ENCODE data around the gene PRICKLE3. TPM values are rescaled to one million over a fixed set of nuclear protein-coding genes. Genes with fewer than 3 reads are reported as not detected.

PRICKLE3 gene
- polyA plus RNA-seq, 2 of the 4 experiments (the other 2 are of a cell fraction), result 7.9 to 14.0 TPM

GRCh38 chrX:49197543-49198087, 11.4 kb upstream of the PRICKLE3 start:
- Histone ChIP-seq H3K4me3 (no peak overlapping the region), H3K9me3 (no peaks in the 10 kb centered on the region), H3K4me2 (no peak overlapping the region), H3K4me1 (peaks cover 9% of the 10 kb centered on the region; the same call in 1 of the 3 replicates), H3K27ac (no peak overlapping the region)
- no peak for TF ChIP-seq RNF2 (IDR thresholded peaks at IDR 0.05; ENCODE audit: borderline replicate concordance, low read depth)
- ATAC-seq (no peak), FAIRE-seq (no peak), DNase-seq (ENCODE audit: low read depth in 1 of 2, low spot score in 1 of 2) (no peak)
- CTCF ChIA-PET, result no interaction called here
- POLR2A ChIA-PET, result no interaction called here
- 56% methylated on average over 5 of the region's 13 CpGs for WGBS (ENCODE audit: missing lambda C conversion rate)

DNA sequence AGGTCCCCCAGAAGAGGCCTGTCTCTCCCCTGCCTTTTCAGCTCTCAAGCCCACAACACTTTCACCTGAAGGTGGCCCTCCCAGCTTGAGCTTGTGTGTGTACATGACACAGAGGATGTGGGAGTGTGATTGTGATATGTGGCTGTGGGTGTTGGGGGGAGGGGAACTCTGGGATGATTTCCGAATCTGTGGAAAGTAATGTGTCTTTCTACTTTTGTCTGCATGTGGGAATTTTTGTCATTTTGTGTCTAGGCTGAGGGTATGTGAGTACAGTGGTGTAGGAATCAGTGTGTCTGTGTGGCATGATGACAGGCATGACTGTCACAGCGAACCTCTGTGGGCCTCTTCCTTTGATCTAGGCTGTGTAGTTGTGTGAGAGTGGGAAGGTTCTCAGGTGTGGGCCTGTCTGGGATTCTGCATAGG, 7.4 kb upstream of the PRICKLE3 start:
- peaks cover 14% of the 10 kb centered on the region; the same call in 2 of the 3 replicates for H3K4me1 ChIP-seq
- no peak overlapping the region for H3K4me2 ChIP-seq
- no peak overlapping the region for H3K4me3 ChIP-seq
- H3K27ac ChIP-seq, result no peak overlapping the region
- WGBS (ENCODE audit: missing lambda C conversion rate), result 71% methylated on average over 2 of the region's 2 CpGs
- TF ChIP-seq BHLHE40 (IDR thresholded peaks at IDR 0.05; ENCODE audit: low read depth, low read length) (no peak), CHD2 (IDR thresholded peaks at IDR 0.05; ENCODE audit: low read length, partially characterized antibody) (no peak), RNF2 (IDR thresholded peaks at IDR 0.05; ENCODE audit: borderline replicate concordance, low read depth) (no peak), SMC3 (IDR thresholded peaks at IDR 0.05) (no peak), JUNB (IDR thresholded peaks at IDR 0.05) (no peak), POLR2A (IDR thresholded peaks at IDR 0.05; ENCODE audit: low read length) (no peak), ZSCAN20 (CRISPR knock-in tag; IDR thresholded peaks at IDR 0.05) (no peak)
- H3K9me3 ChIP-seq, result no peaks in the 10 kb centered on the region
- ChIA-PET CTCF (interaction anchor here (0.8 to 1.8 kb wide), 17 partner anchors 8 to 563 kb away, joined by 3 to 8 read pairs (median 4); partner anchors contain the start of gene PLP2), POLR2A (no interaction called here)
- DNase-seq (ENCODE audit: low read depth in 1 of 2, low spot score in 1 of 2) (no peak), FAIRE-seq (no peak), ATAC-seq (no peak)

DNA sequence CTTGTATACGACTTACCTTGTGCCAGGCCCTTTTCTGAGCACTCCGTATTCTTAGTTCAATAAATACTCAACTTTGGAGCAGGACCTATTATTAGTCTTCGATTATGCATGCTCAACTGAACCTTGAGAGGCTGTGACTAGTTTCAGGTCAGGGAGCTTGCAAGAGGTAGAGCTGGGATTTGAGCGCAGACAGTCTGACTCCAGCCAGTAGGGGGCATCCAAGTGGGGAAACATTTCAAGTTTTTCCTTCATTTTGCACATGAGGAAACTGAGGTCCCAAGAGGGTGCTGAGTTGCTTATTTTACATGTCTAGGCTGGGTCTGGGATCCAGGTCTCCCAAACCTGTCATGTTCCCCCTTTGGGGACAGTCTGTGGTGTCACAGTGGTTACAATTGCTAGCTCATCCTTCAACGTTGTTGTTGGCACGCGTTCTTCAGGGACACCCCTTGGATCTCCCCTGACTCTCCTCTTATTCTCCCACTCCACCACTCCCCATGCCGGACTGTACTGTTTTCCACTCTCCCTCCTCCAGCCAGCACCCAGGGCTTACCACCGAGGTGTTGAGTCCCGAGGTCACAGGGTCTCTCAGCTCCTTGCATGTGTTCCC, 6.7 kb upstream of the PRICKLE3 start:
- ChIA-PET CTCF (interaction anchor here (0.8 to 1.8 kb wide), 25 partner anchors 9 to 648 kb away, joined by 3 to 8 read pairs (median 4); partner anchors contain the start of gene PLP2), POLR2A (interaction anchor here (1.0 to 1.6 kb wide), 2 partner anchors 76 to 686 kb away, joined by 3 to 6 read pairs; no protein-coding TSS in a partner anchor)
- Histone ChIP-seq H3K27ac (no peak overlapping the region), H3K9me3 (no peaks in the 10 kb centered on the region), H3K4me3 (no peak overlapping the region), H3K4me1 (peaks cover 17% of the 10 kb centered on the region; the same call in 2 of the 3 replicates), H3K4me2 (no peak overlapping the region)
- DNase-seq (ENCODE audit: low read depth in 1 of 2, low spot score in 1 of 2) (peak in 1 of 2 experiments; percentile 55), ATAC-seq (no peak), FAIRE-seq (peak; percentile 99)
- 57% methylated on average over 10 of the region's 10 CpGs for WGBS (ENCODE audit: missing lambda C conversion rate)
- TF ChIP-seq SMC3 (IDR thresholded peaks at IDR 0.05) (peak; percentile 33; the same call in 2 of the 3 replicates), HOXA7 (CRISPR knock-in tag; IDR thresholded peaks at IDR 0.05) (no peak), CTCF (IDR thresholded peaks at IDR 0.05) (peak; percentile 54), RAD21 (conservative IDR thresholded peaks at IDR 0.05 in 1 of 2, IDR thresholded peaks at IDR 0.05 in 1 of 2) (peak in 1 of 2 experiments; percentile 50; a peak in 3 of 5 replicates)

DNA sequence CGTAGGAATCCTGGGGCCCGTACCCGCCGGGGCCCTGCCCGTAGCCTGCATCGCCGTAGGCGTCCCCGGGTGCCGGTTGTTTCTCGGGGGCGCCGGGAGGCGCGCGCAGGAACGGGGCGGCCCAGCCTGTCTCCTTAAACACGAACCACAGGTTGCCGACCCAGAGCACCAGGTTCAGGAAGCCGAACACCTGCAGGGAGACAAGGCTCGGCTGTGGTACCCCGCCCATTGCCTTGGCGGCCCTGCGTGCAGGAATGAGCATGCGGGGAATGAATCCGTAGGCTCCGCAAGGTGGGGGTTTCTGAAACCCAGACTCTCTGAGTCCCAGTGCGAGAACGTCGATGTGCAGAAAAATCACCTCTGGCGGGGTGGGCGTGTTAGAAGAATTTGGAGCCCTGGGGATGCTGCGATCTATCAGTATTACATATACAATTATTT, 5.4 kb upstream of the PRICKLE3 start:
- ATAC-seq (peak in 1 of 2 experiments; percentile 20; a peak in 4 of 6 replicates), FAIRE-seq (no peak), DNase-seq (ENCODE audit: low read depth in 1 of 2, low spot score in 1 of 2) (no peak)
- TF ChIP-seq JUN (IDR thresholded peaks at IDR 0.05) (peak in 1 of 2 experiments; percentile 43; a peak in 2 of 5 replicates), MAX (IDR thresholded peaks at IDR 0.05) (0 out of 2 replicates have a peak, but pooled peaks have one; percentile 9), PHF8 (IDR thresholded peaks at IDR 0.05; ENCODE audit: borderline replicate concordance, low read depth) (peak; percentile 55; the same call in 1 of the 2 replicates), MAFK (IDR thresholded peaks at IDR 0.05; ENCODE audit: partially characterized antibody) (no peak), BCL3 (IDR thresholded peaks at IDR 0.05) (peak; percentile 75; the same call in 2 of the 3 replicates), EHMT2 (IDR thresholded peaks at IDR 0.05; ENCODE audit: low read depth) (no peak), ESRRA (IDR thresholded peaks at IDR 0.05; ENCODE audit: borderline replicate concordance, low read length) (no peak)
- peaks cover 22% of the 10 kb centered on the region; the same call in 2 of the 3 replicates for H3K4me1 ChIP-seq
- POLR2A ChIA-PET, result interaction anchor here (0.9 to 1.6 kb wide), 11 partner anchors 9 to 560 kb away, joined by 3 to 16 read pairs (median 5); partner anchors contain the start of genes CCDC22, PLP2, PRAF2 and SYP
- CTCF ChIA-PET, result interaction anchor here (1.0 to 1.8 kb wide), 5 partner anchors 11 to 96 kb away, joined by 3 to 5 read pairs (median 3); no protein-coding TSS in a partner anchor
- peak overlapping the region; percentile 76 for H3K4me3 ChIP-seq
- H3K9me3 ChIP-seq, result no peaks in the 10 kb centered on the region
- H3K27ac ChIP-seq, result peak overlapping the region; percentile 90 to 98
- H3K4me2 ChIP-seq, result peak overlapping the region; percentile 81
- 2% methylated on average over 6 of the region's 34 CpGs for WGBS (ENCODE audit: missing lambda C conversion rate)

Measured in A549 (cell line).